Stimulated activated CD4-positive, alpha-beta T cell treated with anti-CD3 and anti-CD28 coated beads, Interleukin-15, amount 100 ng/mL, for 24 hours (primary cell): Measurements from ENCODE around the gene PTCH2.
"Not testable (repeated sequence)": the region's sequence is repeated elsewhere in the genome, so short reads cannot be mapped to it uniquely, and the experiment has no call there.

ENCODE experiments used
- DNase-seq: peaks from one replicate; pipeline ENCODE4 v3.0.0-alpha.2; 2020

PTCH2 gene

GRCh38 chr1:44835738-44836675 is 7.0 kb downstream of the PTCH2 start:
- peak; percentile 94 for DNase-seq

DNA sequence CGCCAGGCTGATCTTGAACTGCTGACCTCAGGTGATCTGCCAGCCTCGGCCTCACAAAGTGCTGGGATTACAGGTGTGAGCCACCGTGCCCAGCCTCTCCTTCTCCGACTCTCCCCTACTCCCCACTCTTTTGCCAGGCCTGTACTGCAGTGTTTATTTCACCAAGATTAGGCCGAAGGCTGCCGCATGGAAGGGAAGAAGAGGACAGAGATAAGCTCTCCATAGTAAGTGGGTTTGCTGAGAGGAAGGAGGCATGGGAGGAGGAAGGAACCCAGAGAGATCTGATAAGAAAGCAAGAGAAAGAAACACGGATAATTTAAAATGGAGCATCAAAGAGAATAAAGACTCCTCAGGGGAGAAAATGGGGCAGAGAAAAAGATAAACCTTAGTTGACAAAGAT is 8.7 kb downstream of the PTCH2 start:
- DNase-seq: no peak

DNA sequence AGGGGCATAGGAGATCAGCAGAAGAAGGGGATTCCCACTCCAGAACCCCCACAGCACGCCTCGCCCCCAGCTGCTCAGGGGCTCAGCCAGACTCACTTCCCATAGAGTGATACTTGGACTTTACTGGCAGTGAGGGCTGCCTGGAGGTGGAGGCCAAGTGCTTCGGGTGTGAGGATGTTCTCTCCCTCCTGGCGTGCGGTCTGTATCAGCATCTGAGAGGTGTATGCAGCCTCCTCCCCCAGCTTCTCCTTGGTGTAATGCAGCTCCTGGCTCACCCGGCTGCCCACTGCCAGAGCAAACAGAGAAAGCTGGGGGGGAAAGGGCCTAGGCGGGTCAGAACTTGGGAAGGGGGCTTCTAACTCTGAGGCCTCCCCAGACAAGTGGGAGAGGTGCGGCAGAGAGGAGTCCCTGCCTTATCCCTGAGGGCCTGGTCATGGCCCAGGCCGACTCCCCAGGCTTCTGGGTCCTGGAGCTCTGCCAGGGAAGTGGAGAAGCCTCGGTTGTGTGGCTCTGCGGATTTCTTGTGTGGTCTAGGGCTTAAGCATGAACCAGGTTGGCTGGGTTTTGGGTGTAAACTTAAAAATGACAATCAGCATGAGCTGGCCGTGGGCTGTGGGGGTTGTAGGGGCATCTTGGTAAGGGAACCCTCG is 10.9 kb downstream of the PTCH2 start:
- no peak for DNase-seq

DNA sequence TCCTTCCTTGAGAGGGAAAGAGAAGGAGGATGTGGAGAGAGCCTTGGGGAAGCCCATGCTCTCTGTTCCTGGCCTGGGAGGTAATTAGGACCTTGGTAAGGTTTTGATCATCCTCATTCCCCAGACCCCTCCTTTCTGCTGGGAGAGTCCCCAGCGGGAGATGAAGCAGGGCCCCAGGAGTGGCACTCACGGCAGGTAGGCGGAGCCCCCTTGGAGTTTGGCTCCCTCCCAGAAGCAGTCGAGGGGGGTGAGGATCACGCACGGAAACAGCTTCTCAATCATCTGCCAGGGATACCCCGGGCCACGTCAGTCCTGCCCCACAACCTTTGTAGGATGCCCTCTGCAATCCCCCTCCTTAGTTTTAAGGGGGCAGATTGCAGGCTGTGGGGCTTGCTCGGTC is 11.5 kb downstream of the PTCH2 start:
- no peak for DNase-seq

DNA sequence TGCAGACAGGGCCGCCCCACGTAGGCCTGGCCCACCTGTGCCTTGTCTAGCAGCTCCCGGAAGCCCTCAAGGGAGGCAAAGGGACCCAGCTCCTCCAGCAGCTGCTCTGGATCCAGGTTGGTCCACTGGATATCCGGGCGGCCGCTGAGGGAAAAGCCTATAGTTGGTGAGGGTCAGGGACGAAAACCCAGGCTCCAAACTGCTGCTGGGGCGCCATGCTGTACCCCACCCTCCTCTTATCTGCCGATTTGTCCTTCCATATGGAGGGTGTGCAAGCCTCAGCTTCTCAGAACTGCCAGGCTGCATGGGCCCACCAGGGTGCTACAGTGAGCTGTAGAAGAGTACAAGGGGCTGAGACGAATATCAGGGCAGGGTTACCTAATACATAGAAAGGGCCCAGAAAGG is 12.2 kb downstream of the PTCH2 start:
- DNase-seq: no peak

DNA sequence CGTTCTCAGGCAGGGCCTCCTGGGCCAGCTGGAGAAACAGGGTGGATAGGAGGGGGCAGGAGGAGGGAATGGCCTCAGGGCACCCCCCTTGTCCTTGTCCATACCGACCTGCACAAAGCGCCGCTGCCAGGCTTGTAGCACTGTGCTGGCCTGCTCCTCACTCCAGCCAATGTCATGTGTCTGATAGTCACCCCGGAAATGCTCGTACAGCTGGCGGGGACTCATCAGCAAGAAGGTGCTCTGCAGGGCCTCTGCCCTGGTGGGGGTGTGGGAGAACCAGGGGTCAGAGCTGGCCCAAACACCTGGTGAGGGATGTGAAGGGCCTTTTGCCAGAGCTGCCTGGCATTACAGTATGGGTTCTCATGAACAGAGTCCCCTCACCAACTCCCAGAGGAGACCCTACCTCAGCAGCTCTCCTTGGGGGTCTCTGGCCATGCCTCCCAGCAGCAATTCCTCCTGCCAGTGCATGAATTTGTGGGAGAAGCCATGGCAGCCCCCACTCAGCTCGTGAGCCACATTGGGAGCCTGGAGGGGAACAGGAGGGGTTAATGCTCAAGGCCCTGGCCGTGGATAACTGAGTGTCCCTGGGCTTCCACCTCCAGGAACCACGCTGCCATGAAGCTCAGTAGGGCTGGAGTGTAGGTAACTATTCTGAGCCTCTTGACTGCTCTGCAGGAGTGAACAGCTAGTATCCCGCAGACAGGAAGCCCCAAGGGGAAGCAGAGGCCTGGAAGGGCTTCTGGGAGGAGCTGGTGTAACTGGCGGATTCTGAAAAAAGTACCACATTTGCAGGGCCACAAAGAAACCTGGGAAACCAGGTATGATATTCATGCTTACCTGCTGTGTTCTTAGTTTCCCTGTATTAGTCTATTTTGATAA is 13.3 kb downstream of the PTCH2 start:
- no peak for DNase-seq

DNA sequence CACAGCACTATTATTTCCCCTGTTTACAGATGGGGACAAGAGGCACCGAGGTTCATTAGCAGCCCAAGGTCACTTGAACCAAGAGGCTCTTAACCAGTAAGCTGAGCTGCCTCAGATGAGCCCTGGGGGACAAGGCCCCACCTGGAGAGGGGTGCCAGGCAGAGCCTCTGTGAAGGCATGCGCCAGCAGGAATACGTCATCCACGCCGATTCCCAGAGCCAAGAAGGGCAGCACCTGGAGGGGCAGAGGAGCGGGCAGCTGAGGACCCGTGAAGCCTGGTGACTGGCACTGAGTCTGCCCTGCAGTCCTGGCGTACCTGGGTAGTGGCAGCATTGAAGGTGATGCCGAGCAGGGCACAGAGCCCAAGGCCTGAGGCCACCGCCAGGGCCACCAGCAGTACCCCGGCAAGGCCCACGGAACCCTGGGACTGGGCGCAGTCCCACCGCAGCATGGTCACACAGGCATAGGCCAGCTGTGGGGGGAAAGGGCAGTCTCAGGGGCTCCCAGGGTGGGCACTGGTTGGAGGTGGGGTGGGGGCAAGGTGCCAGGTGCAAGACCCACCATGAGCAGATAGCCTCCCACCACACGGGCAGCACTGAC is 14.1 kb downstream of the PTCH2 start:
- no peak for DNase-seq

GRCh38 chr1:44828003-44828651 is 14.9 kb downstream of the PTCH2 start:
- no peak for DNase-seq

GRCh38 chr1:44827197-44828002 is 15.7 kb downstream of the PTCH2 start:
- peak; percentile 14 for DNase-seq

- no peak for DNase-seq
Measured at GRCh38 chr1:44826375-44827196, 16.5 kb downstream of the PTCH2 start.

DNA sequence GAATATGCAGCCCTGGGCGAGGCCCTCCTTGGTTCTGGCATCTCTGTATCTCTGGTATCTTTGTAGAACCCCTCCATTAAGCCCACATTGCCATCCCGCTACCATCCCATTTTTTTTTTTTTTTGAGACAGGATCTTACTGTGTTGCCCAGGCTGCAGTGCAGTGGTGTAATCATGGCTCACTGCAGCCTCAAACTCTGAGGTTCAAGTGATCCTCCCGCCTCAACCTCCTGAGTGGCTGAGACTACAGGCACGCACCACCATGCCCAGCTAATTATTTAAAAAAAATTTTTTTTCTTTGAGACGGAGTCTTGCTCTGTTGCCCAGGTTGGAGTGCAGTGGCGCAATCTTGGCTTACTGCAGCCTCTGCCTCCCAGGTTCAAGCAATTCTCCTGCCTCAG is 18.7 kb downstream of the PTCH2 start:
- DNase-seq: not testable (repeated sequence)

DNA sequence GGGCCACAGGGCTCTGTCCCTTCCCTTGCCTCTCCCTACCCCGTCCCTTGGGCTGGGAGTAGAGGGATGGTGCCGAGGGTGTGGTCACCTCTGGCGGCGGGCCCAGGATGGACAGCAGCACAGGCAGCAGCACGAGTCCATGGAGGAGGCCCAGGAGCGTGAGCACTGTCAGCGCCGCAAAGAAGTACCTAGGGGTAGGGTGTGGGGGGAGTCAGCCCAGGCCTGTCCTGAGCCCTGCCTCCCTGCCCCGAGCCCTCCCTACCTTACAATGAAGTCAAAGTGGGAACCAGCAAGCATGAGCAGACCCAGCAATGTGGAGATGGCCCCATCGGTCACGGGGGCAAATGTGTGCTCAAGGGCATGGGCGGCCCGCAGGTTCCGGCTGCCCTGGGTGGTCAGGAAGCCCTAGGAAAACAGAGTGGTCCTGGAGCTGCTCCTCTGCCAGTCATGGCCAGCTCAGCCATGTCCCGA is 20.0 kb downstream of the PTCH2 start:
- DNase-seq: no peak

GRCh38 chr1:44822131-44822701 is 20.8 kb downstream of the PTCH2 start:
- DNase-seq: no peak

DNA sequence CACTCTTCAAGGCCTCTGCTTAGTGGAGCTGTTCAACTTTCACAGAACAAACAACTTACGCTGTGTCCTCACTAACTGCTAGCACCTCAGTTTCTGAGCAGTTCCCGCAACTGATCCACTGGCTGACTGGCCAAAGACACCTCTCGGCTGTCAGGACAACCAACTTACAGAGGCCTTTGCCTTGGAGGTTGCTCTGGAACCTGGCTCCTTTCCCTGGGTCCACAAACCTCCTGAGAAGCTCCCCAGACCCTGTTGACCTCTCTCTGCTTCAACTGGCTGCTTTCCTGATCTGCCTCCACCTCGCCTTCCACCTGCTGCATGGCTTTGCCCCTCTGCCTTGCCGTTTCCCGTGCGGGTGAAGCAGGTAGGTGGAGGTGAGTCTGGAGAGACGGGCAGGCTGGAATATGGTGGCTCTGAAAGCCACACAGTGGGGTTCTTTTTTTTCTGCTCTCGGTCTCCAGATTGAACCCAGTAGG is 21.8 kb downstream of the PTCH2 start:
- DNase-seq: no peak

- no peak for DNase-seq
Measured at GRCh38 chr1:44820328-44821239, 22.5 kb downstream of the PTCH2 start.

- peak; percentile 92 for DNase-seq
Measured at GRCh38 chr1:44819608-44820327, 23.3 kb downstream of the PTCH2 start.

GRCh38 chr1:44819196-44819607 is 23.9 kb downstream of the PTCH2 start:
- no peak for DNase-seq
